ENCODE measurements around the gene NDUFA7. TPM values are rescaled to one million over a fixed set of nuclear protein-coding genes. Genes with fewer than 3 reads are reported as not detected.

The NDUFA7 gene
- total RNA-seq = 10 to 100 TPM in 3 of 4 donors, 1 to 10 TPM in 1; 4.5 to 22.1 (median 16.0) TPM

DNA sequence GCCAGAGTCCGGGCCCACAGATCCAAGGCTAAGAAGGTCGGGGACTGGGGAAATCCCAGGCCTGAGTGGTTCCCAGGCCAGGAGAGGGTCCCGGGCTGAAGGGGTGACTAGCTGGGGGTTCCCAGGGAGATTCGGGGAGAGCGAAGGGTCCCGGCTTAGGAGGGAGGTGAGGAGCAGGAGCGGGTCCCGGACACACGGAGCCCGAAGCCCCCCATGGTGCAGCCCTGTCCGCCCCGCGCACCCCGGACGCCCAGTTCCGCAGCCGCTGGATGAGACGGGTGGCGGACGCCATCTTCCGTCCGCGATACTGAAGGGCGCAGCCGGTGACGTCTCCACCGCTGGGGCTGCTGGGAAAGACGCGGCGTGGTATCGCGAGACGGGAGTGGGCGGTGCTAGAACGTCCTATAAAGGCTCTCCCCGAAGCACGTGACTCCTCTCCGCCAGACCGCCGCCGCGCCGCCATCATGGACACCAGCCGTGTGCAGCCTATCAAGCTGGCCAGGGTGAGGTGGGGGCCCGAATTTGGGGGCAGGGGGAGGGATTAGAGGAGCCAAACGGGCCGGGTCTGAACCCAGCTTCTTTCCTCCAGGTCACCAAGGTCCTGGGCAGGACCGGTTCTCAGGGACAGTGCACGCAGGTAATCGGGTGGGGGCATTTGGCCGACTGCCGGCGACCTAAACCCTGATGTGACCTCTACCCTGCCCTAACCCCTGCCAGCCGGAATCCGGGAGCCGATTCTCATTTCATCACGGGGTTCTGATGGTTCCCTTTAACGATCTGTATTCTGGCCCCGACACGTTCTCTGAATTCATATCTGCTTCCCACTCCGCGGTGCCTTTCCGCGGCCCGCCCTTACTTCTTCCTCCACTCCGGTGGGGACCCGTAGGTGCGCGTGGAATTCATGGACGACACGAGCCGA is at the start of gene NDUFA7, which contains the start of gene RPS28:
TSS of gene NDUFA7 (minus strand) at position 309 of the 919 bp plus-strand sequence. CDS start at position 292, 17 bp downstream.
TSS of gene RPS28 (plus strand) at position 430 of the 919 bp plus-strand sequence. CDS start at position 465, 35 bp downstream.
- no peaks in the 10 kb centered on the region for H3K27me3 ChIP-seq
- H3K36me3 ChIP-seq = peaks cover 0 to 43% (median 0%) of the 10 kb centered on the region in 3 donors
- H3K4me3 ChIP-seq = peak within 1 kb of the TSS; percentile 80 to 95 (median 88)
- peaks cover 0 to 52% (median 21%) of the 10 kb centered on the region in 4 donors for H3K4me1 ChIP-seq
- 1% methylated on average over 48 to 53 of the region's 72 CpGs for WGBS, 2 donors
- no peaks in the 10 kb centered on the region for H3K9me3 ChIP-seq
- peak within 1 kb of the TSS; percentile 86 to 96 (median 94) for H3K27ac ChIP-seq
- DNase-seq (ENCODE audit: low spot score in 2 of 2) = peak; percentile 95 to 97
- TF ChIP-seq EP300 (IDR thresholded peaks at IDR 0.05) (peak; percentile 91 to 97), POLR2A (IDR thresholded peaks at IDR 0.05) (peak; percentile 82 to 93)
- TF ChIP-seq, protein P1, sequence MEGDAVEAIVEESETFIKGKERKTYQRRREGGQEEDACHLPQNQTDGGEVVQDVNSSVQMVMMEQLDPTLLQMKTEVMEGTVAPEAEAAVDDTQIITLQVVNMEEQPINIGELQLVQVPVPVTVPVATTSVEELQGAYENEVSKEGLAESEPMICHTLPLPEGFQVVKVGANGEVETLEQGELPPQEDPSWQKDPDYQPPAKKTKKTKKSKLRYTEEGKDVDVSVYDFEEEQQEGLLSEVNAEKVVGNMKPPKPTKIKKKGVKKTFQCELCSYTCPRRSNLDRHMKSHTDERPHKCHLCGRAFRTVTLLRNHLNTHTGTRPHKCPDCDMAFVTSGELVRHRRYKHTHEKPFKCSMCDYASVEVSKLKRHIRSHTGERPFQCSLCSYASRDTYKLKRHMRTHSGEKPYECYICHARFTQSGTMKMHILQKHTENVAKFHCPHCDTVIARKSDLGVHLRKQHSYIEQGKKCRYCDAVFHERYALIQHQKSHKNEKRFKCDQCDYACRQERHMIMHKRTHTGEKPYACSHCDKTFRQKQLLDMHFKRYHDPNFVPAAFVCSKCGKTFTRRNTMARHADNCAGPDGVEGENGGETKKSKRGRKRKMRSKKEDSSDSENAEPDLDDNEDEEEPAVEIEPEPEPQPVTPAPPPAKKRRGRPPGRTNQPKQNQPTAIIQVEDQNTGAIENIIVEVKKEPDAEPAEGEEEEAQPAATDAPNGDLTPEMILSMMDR (IDR thresholded peaks at IDR 0.05) = peak; percentile 25 to 66 (median 39)

DNA sequence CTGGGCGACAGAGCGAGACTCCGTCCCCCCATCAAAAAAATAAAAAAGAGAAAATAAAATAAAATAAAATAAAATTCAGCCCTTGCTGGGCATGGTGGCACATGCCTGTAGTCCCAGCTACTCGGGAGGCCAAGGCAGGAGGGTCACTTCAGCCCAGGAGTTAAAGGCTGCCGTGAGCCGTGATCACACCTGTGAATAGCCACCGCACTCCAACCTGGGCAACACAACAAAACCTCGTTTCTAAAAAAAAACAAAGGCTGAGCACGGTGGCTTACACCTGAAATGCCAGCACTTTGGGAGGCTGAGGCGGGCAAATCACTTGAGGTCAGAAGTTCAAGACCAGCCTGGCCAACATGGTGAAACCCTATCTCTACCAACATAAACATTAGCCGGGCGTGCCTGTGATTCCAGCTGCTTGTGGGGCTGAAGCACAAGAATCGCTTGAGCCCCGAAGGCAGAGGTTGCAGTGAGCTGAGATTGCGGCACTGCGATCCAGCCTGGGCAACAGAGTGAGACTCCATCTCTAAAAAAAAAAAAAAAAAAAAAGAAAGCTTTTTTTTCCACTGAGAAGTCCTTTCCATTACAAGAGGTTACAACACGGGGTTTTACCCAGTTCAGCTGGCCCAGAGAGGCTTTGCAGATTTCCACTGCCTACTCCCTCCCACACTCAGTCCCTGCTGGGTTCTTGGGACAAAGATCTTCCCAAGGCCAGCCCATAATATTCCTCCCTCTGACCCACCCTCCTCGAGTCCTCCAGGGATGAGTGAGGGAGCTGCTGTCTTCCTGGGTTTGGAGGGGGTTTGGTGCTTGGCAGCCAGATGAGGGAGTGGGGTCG is 49.2 kb upstream of the NDUFA7 start:
- no peaks in the 10 kb centered on the region for H3K27me3 ChIP-seq
- WGBS, 2 donors = 68 to 74% methylated on average over 19 of the region's 19 CpGs
- peak overlapping the region in 1 of 4 donors; percentile 37 for H3K4me3 ChIP-seq
- H3K9me3 ChIP-seq = no peaks in the 10 kb centered on the region
- TF ChIP-seq, protein P1 (IDR thresholded peaks at IDR 0.05) = no peak
- TF ChIP-seq POLR2A (IDR thresholded peaks at IDR 0.05) = peak in 1 of 2 donors; percentile 38
- TF ChIP-seq EP300 (IDR thresholded peaks at IDR 0.05) = peak; percentile 14 to 70
- H3K27ac ChIP-seq = peak overlapping the region; percentile 34 to 93 (median 64)
- H3K36me3 ChIP-seq = peaks cover 0 to 31% (median 0%) of the 10 kb centered on the region in 3 donors
- DNase-seq (ENCODE audit: low spot score in 2 of 2) = peak in 1 of 2 donors; percentile 56
- H3K4me1 ChIP-seq = peaks cover 0 to 74% (median 40%) of the 10 kb centered on the region in 4 donors

DNA sequence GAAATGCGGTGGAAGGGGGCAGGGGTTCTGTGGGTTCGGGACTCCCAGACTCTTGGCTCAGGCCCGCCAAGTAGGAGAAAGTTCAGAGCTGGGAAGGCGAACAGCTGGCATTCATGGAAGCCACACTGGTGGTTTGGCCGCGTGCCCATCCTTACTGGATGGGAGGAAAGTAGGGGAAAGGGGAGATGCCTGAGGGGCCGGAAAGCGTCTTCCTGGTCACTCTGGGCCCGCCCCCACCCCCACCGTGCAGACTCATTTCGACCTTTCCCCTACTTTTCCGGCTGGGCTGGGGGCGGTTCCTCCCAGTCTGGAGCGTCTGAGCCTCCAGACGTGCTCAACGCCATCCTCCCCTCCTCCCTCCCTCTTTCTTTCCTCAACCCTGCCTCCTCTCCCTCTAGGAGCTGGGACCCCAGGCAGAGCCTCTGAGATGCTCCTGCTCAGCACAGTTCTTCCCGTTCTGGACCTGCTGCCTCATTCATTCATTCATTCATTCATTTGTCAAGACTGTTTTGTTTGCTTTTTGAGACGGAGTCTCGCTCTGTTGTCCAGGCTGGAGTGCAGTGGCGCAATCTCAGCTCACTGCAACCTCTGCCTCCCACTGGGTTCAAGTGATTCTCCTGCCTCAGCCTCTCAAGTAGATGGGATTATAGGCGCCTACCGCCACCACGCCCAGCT is 46.3 kb upstream of the NDUFA7 start:
- Histone ChIP-seq H3K4me1 (peaks cover 0 to 89% (median 55%) of the 10 kb centered on the region in 4 donors), H3K27ac (peak overlapping the region; percentile 6 to 93 (median 71)), H3K27me3 (no peaks in the 10 kb centered on the region), H3K36me3 (peaks cover 0 to 6% (median 0%) of the 10 kb centered on the region in 3 donors), H3K4me3 (peak overlapping the region in 2 of 4 donors; percentile 65 to 88), H3K9me3 (no peaks in the 10 kb centered on the region)
- WGBS, 2 donors = 14 to 18% methylated on average over 23 of the region's 23 CpGs
- TF ChIP-seq POLR2A (IDR thresholded peaks at IDR 0.05) (no peak), EP300 (IDR thresholded peaks at IDR 0.05) (peak; percentile 82 to 89)
- DNase-seq (ENCODE audit: low spot score in 2 of 2) = peak; percentile 75 to 80

DNA sequence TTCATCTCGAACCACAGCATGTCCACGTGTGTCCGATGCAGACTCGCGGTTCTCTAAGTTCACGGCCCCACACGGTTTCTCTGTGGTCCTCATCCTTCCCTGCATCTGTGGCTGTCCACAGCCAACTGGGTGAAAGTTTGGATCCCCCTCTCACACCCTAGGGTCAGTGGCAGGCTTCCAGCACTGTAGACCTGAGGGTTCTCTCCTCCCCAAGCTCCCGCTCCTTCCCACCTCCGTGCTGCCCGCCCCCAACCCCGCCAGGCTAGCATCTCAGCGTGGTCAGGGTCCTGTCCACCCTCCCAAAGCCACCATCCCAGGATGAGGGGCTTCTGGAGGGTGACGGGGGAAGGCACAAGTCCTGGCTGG is 45.8 kb upstream of the NDUFA7 start:
- Histone ChIP-seq H3K27me3 (no peaks in the 10 kb centered on the region), H3K4me1 (peaks cover 0 to 94% (median 60%) of the 10 kb centered on the region in 4 donors), H3K9me3 (no peaks in the 10 kb centered on the region), H3K4me3 (peak overlapping the region in 2 of 4 donors; percentile 65 to 88), H3K36me3 (peaks cover 0 to 6% (median 0%) of the 10 kb centered on the region in 3 donors), H3K27ac (peak overlapping the region; percentile 6 to 93 (median 71))
- TF ChIP-seq POLR2A (IDR thresholded peaks at IDR 0.05) (no peak), EP300 (IDR thresholded peaks at IDR 0.05) (no peak)
- 29 to 37% methylated on average over 13 of the region's 13 CpGs for WGBS, 2 donors
- no peak for DNase-seq (ENCODE audit: low spot score in 2 of 2)

DNA sequence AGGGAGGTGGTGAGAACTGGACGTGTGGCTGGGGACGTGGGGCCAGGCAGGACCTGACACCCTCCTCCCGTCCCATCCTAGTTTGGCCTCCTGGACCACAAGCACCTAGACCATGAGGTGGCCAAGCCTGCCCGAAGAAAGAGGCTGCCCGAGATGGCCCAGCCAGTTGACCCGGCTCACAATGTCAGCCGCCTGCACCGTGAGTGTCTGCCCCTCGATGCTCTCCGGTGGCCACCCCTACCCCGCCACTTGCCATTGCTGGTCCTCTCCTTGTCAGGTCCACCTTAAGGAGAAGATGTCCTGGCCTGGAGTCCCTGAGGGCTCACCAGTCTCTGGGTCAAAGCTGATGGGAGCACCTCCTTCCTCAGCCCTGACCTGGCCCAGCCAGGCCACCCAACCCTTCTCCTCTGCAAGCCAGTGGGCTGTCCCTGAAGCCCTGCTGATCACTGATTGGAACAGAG is 45.0 kb upstream of the NDUFA7 start:
- H3K36me3 ChIP-seq = peaks cover 0 to 1% (median 0%) of the 10 kb centered on the region in 3 donors
- no peaks in the 10 kb centered on the region for H3K9me3 ChIP-seq
- 89 to 97% methylated on average over 11 of the region's 11 CpGs for WGBS, 2 donors
- DNase-seq (ENCODE audit: low spot score in 2 of 2) = no peak
- TF ChIP-seq EP300 (IDR thresholded peaks at IDR 0.05) (no peak), POLR2A (IDR thresholded peaks at IDR 0.05) (no peak)
- TF ChIP-seq, protein P1 (IDR thresholded peaks at IDR 0.05) = no peak
- H3K4me1 ChIP-seq = peaks cover 0 to 94% (median 66%) of the 10 kb centered on the region in 4 donors
- H3K4me3 ChIP-seq = peak overlapping the region in 2 of 4 donors; percentile 65 to 88
- H3K27ac ChIP-seq = peak overlapping the region in 2 of 4 donors; percentile 85 to 93
- H3K27me3 ChIP-seq = no peaks in the 10 kb centered on the region
